ENCODE data around the gene IL1RAPL1.
"Not testable (repeated sequence)": the region's sequence is repeated elsewhere in the genome, so short reads cannot be mapped to it uniquely, and the experiment has no call there.

Gene IL1RAPL1

DNA sequence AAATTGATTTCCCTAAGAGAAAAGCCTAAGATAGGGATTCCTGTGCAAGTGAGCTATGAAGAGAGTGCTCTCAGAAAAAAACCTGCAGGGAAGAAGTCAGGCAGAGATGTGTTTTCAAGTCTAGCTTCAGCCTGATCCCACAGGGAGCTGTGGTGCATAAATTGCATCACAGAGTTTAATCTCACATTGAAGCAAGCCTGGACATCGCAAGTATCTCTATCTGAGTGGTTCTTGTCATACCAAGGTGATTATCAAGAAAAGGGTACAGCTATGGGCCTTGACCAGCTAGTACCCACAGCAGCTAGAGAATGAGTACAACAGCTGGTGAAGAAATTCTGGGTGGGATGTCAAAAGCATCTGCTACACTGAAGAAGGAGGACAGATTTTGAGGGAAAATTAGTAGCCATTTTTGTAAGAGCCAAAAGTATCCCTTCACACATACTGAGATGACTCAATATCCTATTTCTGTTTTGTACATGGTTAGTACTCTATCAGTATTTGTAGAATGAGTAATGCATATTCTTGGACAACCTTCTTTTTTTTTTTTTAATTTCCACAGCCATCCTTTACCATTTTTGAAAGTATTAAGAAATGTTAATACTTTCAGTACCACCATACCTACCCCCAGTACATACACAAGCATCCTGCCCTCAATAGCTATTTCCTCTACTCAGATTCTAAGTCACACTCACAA is 708.9 kb downstream of the IL1RAPL1 start:
- DNase-seq = no peak

- no peak for DNase-seq
These were observed 710.0 kb downstream of the IL1RAPL1 start for GRCh38 chrX:29297171-29297800.

DNA sequence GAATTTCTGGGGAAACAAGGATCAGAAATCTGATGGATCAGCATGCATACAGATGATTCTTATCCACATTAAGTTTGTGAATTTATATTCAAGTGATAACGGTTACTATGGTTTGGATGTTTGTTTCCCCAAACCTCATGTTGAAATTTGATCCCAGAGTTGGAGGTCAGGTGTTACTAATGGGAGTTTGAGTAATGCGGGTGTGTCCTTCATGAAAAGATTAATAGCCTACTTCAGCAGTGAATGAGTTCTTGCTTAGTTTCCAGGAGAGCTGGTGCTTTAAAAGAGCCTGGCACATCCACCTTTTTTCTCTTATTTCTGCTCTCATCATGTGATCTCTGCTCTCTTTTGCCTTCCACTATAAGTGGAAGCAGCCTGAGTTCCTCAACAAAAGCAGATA is 712.4 kb downstream of the IL1RAPL1 start:
- DNase-seq = no peak

- no peak for DNase-seq
These were observed 721.5 kb downstream of the IL1RAPL1 start for GRCh38 chrX:29308726-29309125.

- DNase-seq = no peak
These were observed 728.7 kb downstream of the IL1RAPL1 start for GRCh38 chrX:29315931-29316330.

DNA sequence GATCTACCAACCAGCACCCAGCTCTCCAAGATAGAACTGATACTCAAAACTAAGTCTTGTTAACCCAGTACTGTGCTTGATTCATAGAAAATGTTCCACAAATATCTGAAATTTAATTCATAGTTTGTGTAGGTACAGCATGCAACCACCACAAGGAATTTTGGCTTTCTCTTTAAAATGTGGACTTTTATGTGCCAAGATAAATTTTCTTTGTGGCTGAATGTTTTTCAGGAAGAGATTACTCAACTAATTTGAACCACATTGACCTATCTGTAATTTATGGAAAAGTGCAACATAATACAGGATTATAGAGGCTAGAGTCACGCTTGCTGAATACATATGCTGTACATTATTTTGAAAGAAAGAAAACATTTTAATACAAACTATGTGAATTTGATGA is 730.8 kb downstream of the IL1RAPL1 start:
- DNase-seq = no peak

GRCh38 chrX:29332429-29332828 is 745.2 kb downstream of the IL1RAPL1 start:
- DNase-seq = not testable (repeated sequence)

GRCh38 chrX:29333091-29333490 is 745.8 kb downstream of the IL1RAPL1 start:
- DNase-seq = not testable (repeated sequence)

DNA sequence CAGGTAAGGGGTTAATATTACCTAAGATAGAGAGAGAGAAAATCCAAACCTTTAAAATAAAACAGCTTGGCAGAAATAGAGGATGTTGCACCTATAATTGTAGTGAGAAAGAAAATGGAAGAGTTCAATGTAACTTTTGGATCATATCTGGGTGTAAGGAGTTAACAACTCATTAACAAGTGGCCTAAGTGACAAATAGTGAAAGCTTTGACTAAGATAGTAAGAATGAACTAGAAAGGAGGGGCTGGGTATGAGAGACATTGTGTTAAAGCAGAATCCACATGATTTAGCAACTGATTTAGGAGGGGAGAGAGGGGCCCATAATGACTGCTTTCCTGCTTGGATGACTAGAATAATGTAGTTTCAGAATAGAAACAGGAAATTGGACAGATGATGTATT is 761.0 kb downstream of the IL1RAPL1 start:
- DNase-seq = no peak

DNA sequence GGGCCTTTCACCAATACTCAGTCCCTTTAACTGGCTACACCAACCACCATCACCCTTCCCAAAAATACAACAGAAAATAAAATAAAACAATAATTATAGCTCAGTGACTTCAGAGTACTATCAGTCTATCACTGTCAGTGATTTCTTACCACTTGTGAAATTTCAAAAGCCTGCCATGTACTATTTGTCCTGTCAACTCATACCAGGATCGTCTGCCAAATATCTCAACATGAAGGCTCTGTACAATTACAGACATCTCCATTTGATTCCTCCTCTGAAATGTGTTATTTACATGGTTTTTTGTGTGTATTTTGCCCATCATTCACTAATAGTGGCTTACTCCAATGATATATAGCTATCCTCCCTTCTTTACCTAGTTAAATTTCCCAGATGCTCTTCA is 772.0 kb downstream of the IL1RAPL1 start:
- no peak for DNase-seq

DNA sequence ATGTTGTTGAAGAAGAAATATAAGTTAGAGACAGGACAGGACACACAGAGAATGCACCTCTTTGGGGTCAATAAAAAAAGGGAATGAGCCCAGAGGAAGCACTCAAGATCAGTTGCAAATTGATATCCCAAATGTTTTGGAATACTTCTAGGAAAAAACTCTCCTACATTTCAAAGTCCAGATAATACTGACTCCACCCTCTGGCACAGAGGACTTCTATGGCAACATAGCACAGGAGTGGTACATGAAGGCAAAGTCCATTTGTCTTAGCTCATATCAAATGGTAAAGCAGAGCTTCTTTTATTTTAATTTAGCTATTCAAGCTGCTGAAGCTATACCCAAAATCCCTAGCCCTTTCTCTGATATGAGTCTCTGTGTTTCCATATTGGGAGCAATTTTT is 787.5 kb downstream of the IL1RAPL1 start:
- DNase-seq = not testable (repeated sequence)

- DNase-seq = no peak
These were observed 789.3 kb downstream of the IL1RAPL1 start for GRCh38 chrX:29376584-29376983.

- DNase-seq = no peak
These were observed 795.6 kb downstream of the IL1RAPL1 start for GRCh38 chrX:29382811-29383210.

DNA sequence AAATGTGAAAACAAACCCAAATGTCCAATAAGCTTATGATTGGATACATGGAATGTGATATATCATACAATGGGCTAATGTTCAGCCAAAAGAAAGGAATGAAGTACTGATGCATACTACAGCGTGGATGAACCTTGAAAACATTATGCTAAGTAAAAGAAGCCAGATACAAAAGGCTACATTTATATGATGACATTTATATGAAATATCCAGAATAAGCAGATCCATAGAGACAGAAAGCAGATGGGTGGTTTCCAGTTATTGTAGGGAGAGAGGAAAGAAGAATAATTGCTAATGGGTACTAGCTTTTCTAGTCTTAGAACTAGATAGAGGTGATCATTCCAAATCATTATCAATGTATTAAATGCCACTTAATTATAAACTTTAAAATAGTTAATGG is 801.3 kb downstream of the IL1RAPL1 start:
- no peak for DNase-seq

DNA sequence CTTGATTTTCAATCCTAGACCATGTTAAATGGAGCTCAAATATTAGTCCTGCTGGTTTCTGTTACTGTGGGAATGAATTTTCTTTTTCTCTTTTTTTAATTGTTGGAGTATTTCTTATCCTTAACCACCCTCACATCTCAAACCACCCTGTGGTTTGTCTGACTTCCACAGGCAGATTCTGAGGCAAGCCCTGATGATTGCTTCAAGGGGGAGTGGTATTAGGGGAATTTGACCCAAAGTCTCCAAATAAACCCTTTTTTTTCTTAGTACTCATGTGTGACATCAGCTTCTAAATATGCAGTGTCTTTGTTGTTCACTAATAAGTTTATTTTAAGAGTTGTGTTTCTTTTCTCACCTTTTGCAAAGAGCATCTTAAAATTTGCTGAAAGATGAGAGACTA is 810.3 kb downstream of the IL1RAPL1 start:
- DNase-seq = no peak

- no peak for DNase-seq
These were observed 820.1 kb downstream of the IL1RAPL1 start for GRCh38 chrX:29407357-29407756.

DNA sequence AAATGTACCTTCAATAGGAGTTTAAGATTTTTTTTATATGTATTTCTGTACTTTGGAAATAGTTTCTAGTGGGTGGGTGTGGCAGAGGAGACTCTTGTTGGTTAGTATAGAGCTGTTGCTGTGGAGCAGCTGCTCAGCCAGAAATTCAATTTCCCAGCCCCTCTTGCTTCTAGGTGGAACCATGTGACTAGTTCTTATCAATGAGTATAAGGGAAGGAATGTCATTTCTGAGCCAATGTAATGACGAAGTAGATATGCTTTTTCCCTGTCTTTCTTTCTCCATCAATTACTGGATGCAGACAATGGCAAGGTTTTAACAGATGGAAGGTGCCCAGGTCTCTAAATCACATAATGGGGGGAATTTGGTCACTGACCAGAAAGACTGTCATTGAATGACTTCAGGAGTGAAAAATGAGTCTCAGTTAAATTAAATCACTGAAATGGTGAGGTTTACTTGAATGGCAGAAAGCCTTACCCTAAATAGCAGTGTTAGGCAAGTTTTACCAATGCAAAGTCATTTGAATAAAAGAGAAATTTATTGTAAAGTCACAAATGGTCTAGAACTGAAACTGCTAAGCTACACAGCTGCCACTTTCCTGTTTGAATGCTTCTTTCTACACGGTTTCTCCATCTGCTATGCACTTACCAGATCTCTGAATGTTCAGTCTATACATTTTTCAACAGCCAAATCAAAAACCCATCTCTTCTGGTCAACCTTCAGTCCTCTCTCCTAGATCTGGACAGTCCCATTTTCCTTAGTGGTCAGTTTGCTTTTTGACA is 832.7 kb downstream of the IL1RAPL1 start:
- no peak for DNase-seq

DNA sequence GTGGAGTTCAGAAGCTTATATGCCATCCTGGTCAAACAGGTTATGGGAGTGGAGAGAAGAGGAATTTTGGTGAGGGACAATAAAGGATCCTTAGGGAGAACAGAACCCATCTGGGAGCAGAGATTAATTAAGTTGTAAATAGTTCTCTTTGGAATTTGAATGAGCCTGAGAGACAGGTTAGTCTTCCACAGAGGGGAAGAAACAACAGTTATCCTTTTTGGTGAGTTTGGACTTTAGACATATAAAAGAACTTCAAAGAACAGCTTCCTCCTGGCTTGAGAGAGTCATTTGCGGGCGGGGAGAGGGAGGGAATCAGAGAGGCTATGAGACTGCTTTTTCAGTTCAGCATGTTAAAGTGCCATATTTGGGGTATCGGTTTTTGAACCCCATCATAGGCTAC is 834.8 kb downstream of the IL1RAPL1 start:
- DNase-seq = no peak

DNA sequence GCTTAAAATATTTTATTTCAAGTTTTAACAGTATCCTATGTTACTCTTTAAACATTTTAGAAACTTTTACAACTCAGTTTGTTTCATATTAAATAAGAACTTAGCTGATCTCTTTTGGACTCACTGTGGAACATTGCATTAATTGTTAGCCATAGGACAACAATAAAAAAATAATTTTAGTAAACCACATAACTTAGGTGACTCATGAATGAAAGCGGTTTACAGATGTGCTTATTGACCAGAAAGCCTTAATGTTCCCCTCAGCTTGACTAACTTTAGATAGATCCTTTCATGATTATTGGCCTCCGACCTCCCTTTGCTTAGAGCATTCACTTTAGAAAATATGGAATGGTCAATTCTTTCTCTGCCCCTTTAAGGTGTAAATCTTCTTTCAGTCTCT is 844.6 kb downstream of the IL1RAPL1 start:
- DNase-seq = no peak

- no peak for DNase-seq
These were observed 845.3 kb downstream of the IL1RAPL1 start for GRCh38 chrX:29432534-29432933.

DNA sequence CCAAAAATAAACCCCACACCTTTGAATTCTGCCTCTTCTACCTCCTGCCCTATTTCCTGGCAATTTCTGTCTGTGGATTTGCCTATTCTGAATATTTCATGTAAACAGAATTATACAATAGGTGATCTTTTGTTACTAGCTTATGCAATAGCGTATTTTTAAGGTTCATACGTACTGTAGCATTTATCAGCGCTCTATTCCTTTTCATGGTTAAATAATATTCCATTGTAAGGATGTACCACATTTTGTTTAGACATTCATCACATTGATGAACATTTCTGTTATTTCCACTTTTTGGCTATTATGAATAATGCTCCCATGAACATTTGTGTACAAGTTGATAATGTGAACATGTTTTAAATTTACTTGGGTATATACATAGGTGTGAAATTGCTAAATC is 847.7 kb downstream of the IL1RAPL1 start:
- no peak for DNase-seq

DNA sequence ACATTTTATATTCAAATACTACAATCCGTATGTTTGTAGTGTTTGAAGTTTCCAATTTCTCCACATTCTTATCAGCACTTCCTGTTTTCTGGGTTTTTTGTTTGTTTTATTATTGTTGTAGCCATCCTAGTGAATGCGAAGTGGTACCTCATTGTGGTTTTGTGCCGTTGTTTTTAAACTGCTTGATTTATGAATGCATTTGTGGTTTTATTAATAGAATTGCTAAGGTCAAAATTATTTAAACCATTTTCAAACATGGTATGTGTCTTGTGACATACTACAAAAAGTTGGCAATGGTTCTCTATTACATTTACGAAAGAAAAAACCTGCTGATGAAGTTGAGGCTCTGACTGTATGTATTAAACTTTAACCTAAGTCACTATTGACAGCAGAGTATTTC is 848.1 kb downstream of the IL1RAPL1 start:
- DNase-seq = no peak

DNA sequence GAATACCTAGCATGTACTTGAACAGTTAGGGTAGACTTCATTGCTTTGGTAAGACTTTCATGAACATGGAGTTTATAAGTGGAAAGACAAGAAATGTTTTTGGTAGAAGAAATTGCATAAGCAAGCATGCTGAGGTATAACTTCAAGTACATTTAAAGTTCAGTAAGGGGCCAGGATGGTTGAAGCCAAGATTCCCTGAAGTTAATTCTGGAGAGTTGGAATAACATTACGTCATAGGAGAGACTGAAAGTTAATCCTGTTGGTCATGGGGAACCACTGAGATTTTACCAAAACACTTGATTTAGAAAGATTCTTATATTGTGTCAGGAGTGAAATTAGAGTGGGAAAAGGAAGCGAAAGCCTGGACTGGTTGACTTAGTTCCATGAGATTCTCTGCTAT is 860.6 kb downstream of the IL1RAPL1 start:
- DNase-seq = no peak

GRCh38 chrX:29453333-29453732 is 866.1 kb downstream of the IL1RAPL1 start:
- DNase-seq = no peak

All from NCI-H1436 treated with DMSO at 0.1 percent for 48 hours (cell line).